Hypothalamus (tissue), 51 donors: Measurements from ENCODE around the gene NCK2.
"Not testable (repeated sequence)": the region's sequence is repeated elsewhere in the genome, so short reads cannot be mapped to it uniquely, and the experiment has no call there.

Experiments used
- DNase-seq, 51 donors: peaks; one replicate each; lab custom pipeline; 2025; lab: John Stamatoyannopoulos, UW

Gene NCK2

GRCh38 chr2:105883911-105884694 is 139.4 kb downstream of the NCK2 start:
- DNase-seq: no peak

GRCh38 chr2:105885456-105885855 is 140.7 kb downstream of the NCK2 start:
- no peak for DNase-seq

- no peak for DNase-seq
Measured at GRCh38 chr2:105886029-105886454, 141.3 kb downstream of the NCK2 start.

- no peak for DNase-seq
Measured at GRCh38 chr2:105886687-105887086, 142.0 kb downstream of the NCK2 start.

GRCh38 chr2:105887256-105887655 is 142.5 kb downstream of the NCK2 start:
- no peak for DNase-seq

GRCh38 chr2:105888625-105889024 is 143.9 kb downstream of the NCK2 start:
- DNase-seq: no peak

- DNase-seq: no peak
Measured at GRCh38 chr2:105889046-105889445, 144.3 kb downstream of the NCK2 start.

- DNase-seq: no peak
Measured at GRCh38 chr2:105890111-105890510, 145.4 kb downstream of the NCK2 start.

- no peak for DNase-seq
Measured at GRCh38 chr2:105890856-105891255, 146.1 kb downstream of the NCK2 start.

GRCh38 chr2:105893011-105893995 is 148.6 kb downstream of the NCK2 start:
- DNase-seq: no peak

- no peak for DNase-seq
Measured at GRCh38 chr2:105894327-105894944, 149.7 kb downstream of the NCK2 start.

- no peak for DNase-seq
Measured at GRCh38 chr2:105895990-105896764, 151.5 kb downstream of the NCK2 start.

- no peak for DNase-seq
Measured at GRCh38 chr2:105896765-105897163, 152.1 kb downstream of the NCK2 start.

- not testable (repeated sequence) for DNase-seq
Measured at GRCh38 chr2:105897694-105898093, 153.0 kb downstream of the NCK2 start.

- DNase-seq: no peak
Measured at GRCh38 chr2:105903051-105903674, 158.5 kb downstream of the NCK2 start.

GRCh38 chr2:105904938-105905337 is 160.2 kb downstream of the NCK2 start:
- no peak for DNase-seq

GRCh38 chr2:105906481-105906880 is 161.8 kb downstream of the NCK2 start:
- no peak for DNase-seq

GRCh38 chr2:105907184-105907583 is 162.5 kb downstream of the NCK2 start:
- no peak for DNase-seq

- no peak for DNase-seq
Measured at GRCh38 chr2:105909215-105909614, 164.5 kb downstream of the NCK2 start.
